ENCODE results near the gene AMDHD2.

DNA sequence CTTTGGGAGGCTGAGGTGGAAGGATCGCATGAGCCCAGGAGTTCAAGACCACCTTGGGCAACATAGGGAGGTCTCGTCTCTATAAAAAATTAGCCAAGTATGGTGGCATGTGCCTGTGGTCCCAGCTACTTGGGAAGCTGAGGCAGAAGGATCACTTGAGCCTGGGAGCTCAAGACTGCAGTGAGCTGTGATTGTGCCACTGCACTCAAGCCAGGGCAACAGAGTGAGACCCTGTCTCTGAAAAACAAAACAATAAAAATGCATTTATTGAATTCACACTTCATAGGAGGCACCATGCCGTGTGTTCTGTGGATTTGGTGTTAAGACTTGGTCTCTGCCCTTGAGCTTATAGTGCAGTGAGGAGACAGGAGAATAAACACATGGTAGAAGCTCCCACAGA is 42.8 kb upstream of the AMDHD2 start:
- TF ChIP-seq EZH2 (IDR thresholded peaks at IDR 0.05) (no peak), EZH2phosphoT487 (IDR thresholded peaks at IDR 0.05) (no peak)
- TF ChIP-seq, protein P1, sequence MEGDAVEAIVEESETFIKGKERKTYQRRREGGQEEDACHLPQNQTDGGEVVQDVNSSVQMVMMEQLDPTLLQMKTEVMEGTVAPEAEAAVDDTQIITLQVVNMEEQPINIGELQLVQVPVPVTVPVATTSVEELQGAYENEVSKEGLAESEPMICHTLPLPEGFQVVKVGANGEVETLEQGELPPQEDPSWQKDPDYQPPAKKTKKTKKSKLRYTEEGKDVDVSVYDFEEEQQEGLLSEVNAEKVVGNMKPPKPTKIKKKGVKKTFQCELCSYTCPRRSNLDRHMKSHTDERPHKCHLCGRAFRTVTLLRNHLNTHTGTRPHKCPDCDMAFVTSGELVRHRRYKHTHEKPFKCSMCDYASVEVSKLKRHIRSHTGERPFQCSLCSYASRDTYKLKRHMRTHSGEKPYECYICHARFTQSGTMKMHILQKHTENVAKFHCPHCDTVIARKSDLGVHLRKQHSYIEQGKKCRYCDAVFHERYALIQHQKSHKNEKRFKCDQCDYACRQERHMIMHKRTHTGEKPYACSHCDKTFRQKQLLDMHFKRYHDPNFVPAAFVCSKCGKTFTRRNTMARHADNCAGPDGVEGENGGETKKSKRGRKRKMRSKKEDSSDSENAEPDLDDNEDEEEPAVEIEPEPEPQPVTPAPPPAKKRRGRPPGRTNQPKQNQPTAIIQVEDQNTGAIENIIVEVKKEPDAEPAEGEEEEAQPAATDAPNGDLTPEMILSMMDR (IDR thresholded peaks at IDR 0.05), result no peak
